Nephron progenitor cell (in vitro differentiated cells): ENCODE measurements around the gene SLC34A3.
A peak's percentile ranks its signal among the peaks of the same experiment; 100 is the strongest.

ENCODE experiments used
- DNase-seq: peaks from one replicate; pipeline ENCODE4 v3.0.0; 2021
- H3K27ac Mint-ChIP-seq: 2 replicates; pipeline ENCODE4 v1.8.0; 2021; ENCODE audit warnings: mild to moderate bottlenecking, moderate library complexity, mixed read lengths
- H3K27me3 Mint-ChIP-seq: 2 replicates; pipeline ENCODE4 v1.8.0; 2021; ENCODE audit warnings: mild to moderate bottlenecking, low read depth, mixed read lengths; ENCODE audit not compliant: poor library complexity
- H3K36me3 Mint-ChIP-seq: 2 replicates; pipeline ENCODE4 v1.8.0; 2021; ENCODE audit warnings: low read depth, mixed read lengths
- H3K4me1 Mint-ChIP-seq: 2 replicates; pipeline ENCODE4 v1.8.0; 2021; ENCODE audit warnings: mixed read lengths
- H3K4me3 Mint-ChIP-seq: 2 replicates; pipeline ENCODE4 v1.8.0; 2021; ENCODE audit warnings: mild to moderate bottlenecking, moderate library complexity, mixed read lengths
- H3K9me3 Mint-ChIP-seq: 2 replicates; pipeline ENCODE4 v1.8.0; 2021; ENCODE audit warnings: mild to moderate bottlenecking, moderate library complexity, mixed read lengths
- TF ChIP-seq, protein P1 (sequence below): fragments of 200-600 bp; sonication (generic); IDR thresholded peaks from 2 replicates; pipeline ENCODE4 v1.5.0; 2021; ENCODE audit warnings: antibody characterized with exemption

The SLC34A3 gene

DNA sequence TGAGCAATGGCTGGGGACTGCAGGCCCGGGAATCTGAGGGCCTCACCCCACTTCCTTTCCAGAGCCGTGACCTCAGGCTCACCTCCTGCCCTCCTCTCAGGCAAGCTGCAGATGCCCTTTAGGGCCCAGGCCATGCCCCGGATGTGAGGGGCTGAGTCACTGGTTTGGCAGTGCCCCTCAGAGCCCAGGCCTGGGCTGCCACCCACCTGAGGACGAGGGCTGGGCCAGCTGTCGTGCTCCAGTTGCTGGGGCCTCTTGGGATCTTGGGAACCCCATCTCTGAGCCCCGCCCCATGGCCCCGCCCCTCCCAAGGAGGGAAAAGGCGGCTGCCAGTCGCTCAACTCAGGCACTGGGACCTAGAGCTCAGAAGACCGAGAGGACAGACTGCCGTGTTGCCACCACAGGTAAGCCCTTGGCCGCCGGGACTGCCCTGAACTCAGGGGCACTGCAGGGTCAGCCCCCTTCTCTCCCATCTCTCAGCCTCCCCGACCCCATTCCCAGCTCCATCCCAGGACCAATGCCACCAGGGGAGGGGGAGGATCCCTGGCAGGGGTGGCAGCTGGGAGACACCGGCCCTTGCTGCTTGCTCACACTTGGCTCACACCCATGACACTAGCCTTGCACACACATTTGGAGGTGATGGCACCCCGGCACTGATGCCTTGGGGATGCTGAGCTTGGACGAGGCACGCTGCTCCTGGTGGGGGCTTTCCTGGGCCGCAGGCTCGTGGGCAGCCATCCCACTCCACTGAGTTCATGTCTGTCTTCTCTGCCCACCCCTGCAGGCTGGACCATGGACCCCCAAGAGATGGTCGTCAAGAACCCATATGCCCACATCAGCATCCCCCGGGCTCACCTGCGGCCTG, 5.6 kb upstream of the SLC34A3 start, which contains the start of gene CYSRT1:
Gene CYSRT1, plus strand, starts transcription at position 345 of the 865 bp plus-strand sequence. Its CDS starts 448 bp downstream, at position 793.
- Mint-ChIP-seq H3K36me3 (no peaks in the 10 kb centered on the region), H3K4me3 (peak within 1 kb of the TSS; percentile 75), H3K9me3 (no peaks in the 10 kb centered on the region), H3K4me1 (peaks cover 14% of the 10 kb centered on the region), H3K27me3 (peaks cover 4% of the 10 kb centered on the region), H3K27ac (no peak within 1 kb of the TSS)
- TF ChIP-seq, protein P1, sequence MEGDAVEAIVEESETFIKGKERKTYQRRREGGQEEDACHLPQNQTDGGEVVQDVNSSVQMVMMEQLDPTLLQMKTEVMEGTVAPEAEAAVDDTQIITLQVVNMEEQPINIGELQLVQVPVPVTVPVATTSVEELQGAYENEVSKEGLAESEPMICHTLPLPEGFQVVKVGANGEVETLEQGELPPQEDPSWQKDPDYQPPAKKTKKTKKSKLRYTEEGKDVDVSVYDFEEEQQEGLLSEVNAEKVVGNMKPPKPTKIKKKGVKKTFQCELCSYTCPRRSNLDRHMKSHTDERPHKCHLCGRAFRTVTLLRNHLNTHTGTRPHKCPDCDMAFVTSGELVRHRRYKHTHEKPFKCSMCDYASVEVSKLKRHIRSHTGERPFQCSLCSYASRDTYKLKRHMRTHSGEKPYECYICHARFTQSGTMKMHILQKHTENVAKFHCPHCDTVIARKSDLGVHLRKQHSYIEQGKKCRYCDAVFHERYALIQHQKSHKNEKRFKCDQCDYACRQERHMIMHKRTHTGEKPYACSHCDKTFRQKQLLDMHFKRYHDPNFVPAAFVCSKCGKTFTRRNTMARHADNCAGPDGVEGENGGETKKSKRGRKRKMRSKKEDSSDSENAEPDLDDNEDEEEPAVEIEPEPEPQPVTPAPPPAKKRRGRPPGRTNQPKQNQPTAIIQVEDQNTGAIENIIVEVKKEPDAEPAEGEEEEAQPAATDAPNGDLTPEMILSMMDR, result no peak
- DNase-seq, result no peak

DNA sequence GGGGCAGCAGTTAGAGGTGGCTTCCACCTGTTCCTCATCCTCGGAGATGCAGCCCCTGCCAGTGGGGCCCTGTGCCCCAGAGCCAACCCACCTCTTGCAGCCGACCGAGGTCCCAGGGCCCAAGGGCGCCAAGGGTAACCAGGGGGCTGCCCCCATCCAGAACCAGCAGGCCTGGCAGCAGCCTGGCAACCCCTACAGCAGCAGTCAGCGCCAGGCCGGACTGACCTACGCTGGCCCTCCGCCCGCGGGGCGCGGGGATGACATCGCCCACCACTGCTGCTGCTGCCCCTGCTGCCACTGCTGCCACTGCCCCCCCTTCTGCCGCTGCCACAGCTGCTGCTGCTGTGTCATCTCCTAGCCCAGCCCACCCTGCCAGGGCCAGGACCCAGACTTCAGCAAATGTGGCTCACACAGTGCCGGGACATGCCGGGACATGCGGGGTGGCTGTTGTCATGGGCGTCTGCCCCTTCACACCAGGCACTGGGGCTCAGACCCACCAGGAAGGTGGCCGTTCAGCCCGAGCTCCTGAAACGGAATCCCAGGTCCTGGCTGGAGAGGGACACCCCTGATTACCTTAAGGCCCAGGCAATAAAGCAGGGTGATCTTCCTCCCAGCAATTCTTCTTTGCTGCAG, 4.9 kb upstream of the SLC34A3 start:
- H3K4me1 Mint-ChIP-seq, result peaks cover 14% of the 10 kb centered on the region
- no peak overlapping the region for H3K27ac Mint-ChIP-seq
- no peaks in the 10 kb centered on the region for H3K9me3 Mint-ChIP-seq
- TF ChIP-seq, protein P1, result no peak
- DNase-seq, result no peak
- H3K27me3 Mint-ChIP-seq, result peaks cover 4% of the 10 kb centered on the region
- no peak overlapping the region for H3K4me3 Mint-ChIP-seq
- no peaks in the 10 kb centered on the region for H3K36me3 Mint-ChIP-seq

DNA sequence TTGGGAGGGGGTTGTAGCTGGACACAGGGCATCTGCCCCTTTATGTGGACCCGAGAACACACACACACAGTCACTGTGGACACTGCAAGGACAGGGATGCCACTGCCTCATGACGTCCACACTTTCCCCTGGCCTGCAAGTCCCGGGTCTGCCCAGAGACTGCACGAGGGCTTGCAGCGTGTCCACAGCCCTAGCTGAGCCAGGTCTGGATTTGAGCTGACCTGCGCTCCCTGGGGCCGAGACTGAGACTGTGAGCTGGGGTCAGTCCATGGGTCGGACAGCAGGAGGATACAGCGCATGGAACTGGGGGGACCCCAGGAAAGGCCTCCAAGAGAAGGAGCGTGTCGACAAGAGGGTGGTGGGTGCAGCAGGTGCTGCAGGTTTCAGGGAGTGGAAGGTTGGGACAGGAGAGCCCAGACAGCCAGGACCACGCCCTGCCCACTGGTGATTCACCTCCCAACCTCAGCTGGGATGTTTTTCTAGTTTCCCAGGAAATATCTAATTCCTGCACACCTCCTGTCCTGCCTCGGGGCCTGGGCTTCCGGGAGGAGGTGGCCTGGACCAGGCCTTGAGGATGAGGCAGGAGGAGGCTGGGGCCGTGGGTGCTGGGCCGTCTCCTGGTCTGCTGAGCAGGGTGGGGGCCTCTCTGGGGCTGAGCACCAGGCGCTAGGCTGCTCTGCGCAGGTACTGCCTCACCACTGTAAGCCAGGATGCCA, 4.2 kb upstream of the SLC34A3 start:
- Mint-ChIP-seq H3K27ac (no peak overlapping the region), H3K36me3 (no peaks in the 10 kb centered on the region), H3K9me3 (no peaks in the 10 kb centered on the region), H3K27me3 (peaks cover 4% of the 10 kb centered on the region), H3K4me1 (peaks cover 14% of the 10 kb centered on the region), H3K4me3 (no peak overlapping the region)
- TF ChIP-seq, protein P1, result no peak
- DNase-seq, result no peak

DNA sequence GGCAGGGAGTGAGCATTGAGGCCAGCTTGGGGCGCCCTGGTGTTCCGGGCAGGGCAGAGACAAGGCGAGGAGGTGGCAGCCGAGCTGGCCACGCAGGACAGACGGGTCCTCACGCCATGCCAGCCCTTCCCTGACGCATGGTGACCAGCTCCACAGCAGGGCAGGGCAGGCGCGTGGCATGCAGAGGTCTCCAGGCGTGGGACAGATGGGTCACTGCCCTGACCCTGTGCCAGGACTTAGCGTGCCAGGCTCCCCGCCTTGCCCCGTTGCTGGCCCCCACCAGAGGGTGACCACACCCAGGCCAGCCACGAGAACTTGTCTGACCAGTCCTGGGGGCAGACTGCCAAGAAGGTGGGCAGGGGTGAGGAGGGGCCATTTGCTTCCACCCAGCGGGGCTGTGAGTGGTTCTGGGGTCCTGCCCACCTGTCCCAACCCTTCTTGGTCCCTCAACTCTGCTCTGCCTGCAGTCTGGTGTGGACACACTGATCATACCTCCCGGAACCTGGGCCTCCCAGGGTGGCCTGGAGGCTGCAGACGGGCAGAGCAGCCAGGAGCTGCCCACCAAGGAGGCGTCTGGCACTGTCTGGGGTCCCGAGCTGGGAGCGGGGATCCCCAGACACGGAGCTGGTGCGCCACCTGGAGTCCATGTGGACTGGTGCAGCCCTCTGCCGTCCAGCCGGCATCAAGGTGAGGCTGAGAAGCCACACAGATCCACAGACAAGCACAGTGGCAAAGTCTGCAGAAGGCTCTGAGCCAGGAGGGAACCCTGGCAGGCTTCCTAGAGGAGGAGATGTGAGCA, 3.4 kb upstream of the SLC34A3 start, which contains the start of gene RNF224:
Gene RNF224, plus strand, starts transcription at position 449 of the 799 bp plus-strand sequence. CDS start 834 bp downstream, outside the sequence.
- H3K4me3 Mint-ChIP-seq, result peak within 1 kb of the TSS; percentile 46
- TF ChIP-seq, protein P1, result peak; percentile 83
- no peak within 1 kb of the TSS for H3K27ac Mint-ChIP-seq
- peaks cover 14% of the 10 kb centered on the region for H3K4me1 Mint-ChIP-seq
- H3K9me3 Mint-ChIP-seq, result no peaks in the 10 kb centered on the region
- peak; percentile 89 for DNase-seq
- H3K36me3 Mint-ChIP-seq, result no peaks in the 10 kb centered on the region
- peaks cover 4% of the 10 kb centered on the region for H3K27me3 Mint-ChIP-seq

DNA sequence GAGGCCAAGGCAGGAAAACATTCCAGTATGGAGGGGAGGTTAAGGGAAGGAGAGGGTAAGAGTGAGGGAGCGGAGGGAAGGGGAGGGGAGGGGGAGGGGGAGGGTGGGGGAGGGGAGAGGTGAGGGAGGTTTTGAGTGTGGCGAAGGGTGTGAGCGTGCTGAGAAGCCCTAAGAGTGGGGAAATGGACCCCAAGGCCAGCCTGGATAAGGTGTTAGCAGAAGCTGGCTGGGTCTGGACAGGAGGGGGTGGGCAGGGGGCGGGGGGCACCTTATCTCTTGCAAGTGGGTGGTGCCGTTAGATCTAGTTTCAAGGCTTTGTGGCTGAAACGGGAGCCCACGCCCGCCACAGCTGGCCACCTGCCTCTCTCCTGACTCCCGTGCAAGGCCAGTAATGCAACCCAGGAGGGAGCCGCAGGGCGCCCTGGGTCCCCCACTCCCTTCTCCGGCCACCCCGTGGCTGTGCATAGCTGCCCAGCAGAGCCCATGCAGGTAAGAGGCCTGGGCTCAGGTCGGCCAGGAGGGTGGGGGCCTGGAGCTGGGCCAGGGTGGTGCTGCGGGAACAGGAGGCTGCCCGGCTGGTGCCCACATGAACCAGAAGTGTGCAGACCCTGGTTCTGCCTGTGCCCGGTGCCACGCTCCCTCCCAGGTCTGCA, 2.7 kb upstream of the SLC34A3 start:
- Mint-ChIP-seq H3K36me3 (no peaks in the 10 kb centered on the region), H3K27me3 (peaks cover under 1% of the 10 kb centered on the region), H3K4me3 (peak overlapping the region; percentile 46), H3K9me3 (no peaks in the 10 kb centered on the region), H3K4me1 (peaks cover 14% of the 10 kb centered on the region), H3K27ac (no peak overlapping the region)
- DNase-seq, result no peak
- TF ChIP-seq, protein P1, result no peak
